ENCODE measurements around the gene PLSCR3.

- no peak for TF ChIP-seq CTCF (IDR thresholded peaks at IDR 0.05; ENCODE audit: extremely low read depth in 1 of 2, insufficient read depth in 1 of 2, low read depth in 1 of 2, low read length in 2 of 2)
- no peak for TF ChIP-seq EZH2 (IDR thresholded peaks at IDR 0.05; ENCODE audit: borderline replicate concordance, low read depth, low read length, severe bottlenecking)
- TF ChIP-seq POLR2AphosphoS5 (IDR thresholded peaks at IDR 0.05; ENCODE audit: insufficient read depth, low read depth, low read length) = no peak
- no peak for TF ChIP-seq MYC (IDR thresholded peaks at IDR 0.05; ENCODE audit: low read depth, low read length)
- no peak for TF ChIP-seq FOS (IDR thresholded peaks at IDR 0.05; ENCODE audit: borderline replicate concordance, insufficient read depth, low read length)
Observed at GRCh38 chr17:7403043-7403726, 8.9 kb upstream of the PLSCR3 start.

All from endothelial cell of umbilical vein (primary cell).